Suppressor macrophage treated with lipopolysaccharide for 4 hours (primary cell): ENCODE measurements around the gene EFR3B.
"Not testable (repeated sequence)": the region's sequence is repeated elsewhere in the genome, so short reads cannot be mapped to it uniquely, and the experiment has no call there.

Experiments used
- DNase-seq: peaks from one replicate; pipeline ENCODE4 v3.0.0-alpha.2; 2020

The EFR3B gene

GRCh38 chr2:25041928-25042320, at the start of gene EFR3B:
Gene EFR3B (plus strand): TSS chr2:25042076. CDS start chr2:25042313, 237 bp downstream.
- peak; percentile 96 for DNase-seq

GRCh38 chr2:24993406-24994145, 48.3 kb upstream of the EFR3B start:
- no peak for DNase-seq

DNA sequence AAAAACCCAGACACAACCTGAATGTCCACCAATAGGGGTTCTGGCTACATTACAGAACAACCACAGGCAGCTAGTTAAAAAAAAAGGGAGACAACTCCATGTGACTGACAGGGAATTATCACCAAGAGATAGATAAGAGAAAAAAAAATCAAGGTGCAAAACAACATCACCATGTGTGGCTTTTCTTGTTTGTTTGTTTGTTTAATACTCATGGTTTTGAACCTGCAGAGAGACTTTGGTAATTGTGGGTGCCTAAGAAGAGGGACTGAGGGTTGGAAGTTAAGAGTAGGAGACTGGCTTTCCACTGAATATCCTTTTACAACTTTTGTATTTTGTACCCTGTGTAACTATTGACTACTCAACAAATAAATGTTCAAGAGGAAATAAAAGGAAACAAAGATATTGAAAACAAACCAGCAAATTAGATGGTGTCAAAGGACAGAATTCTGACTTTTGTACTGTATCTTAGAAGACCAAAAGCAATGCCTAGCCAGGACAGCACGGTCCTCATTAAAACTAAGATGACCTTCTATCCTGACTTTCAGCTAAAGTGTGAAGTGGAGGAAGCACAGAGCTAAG, 47.6 kb upstream of the EFR3B start:
- no peak for DNase-seq

- not testable (repeated sequence) for DNase-seq
Observed at GRCh38 chr2:24999097-24999496, 42.8 kb upstream of the EFR3B start.

GRCh38 chr2:25000036-25000435, 41.8 kb upstream of the EFR3B start:
- no peak for DNase-seq

- DNase-seq: peak; percentile 21
Observed at GRCh38 chr2:25000503-25001324, 41.2 kb upstream of the EFR3B start.

DNA sequence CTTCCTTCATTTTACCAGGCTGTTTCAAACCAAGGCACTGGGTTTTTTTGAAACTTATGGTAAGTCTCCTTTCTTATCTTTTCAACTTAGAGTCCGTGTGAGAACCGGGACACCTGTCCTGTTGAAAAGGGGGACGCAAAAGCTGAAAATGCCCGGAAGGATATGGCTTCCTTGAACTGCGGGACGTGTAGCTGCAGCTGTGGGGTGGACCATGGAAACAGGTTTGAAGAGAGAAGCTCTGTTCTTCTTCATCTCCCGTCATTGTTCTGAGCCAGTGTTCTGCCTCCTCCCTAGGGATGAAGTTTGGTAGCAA, 40.6 kb upstream of the EFR3B start:
- no peak for DNase-seq

GRCh38 chr2:25002066-25002465, 39.8 kb upstream of the EFR3B start:
- no peak for DNase-seq

DNA sequence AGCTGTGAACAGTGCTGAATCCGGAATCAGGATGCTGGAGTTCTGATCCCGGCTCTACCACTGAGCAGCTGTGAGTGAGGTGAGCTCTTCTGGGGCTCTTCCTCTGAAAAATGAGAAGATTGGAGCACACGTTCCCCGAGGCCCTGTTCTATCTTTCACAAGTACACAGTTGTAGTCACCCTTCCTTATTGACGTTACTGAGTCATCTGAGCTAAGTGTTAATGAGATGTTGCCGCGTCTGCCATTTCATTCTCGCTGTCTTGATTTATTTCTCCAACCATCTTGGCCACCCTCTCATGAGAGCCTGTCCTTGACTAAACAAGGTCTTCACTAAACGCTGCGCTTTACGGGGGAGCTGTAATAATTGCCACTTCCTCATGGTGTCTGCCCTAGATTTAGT, 31.9 kb upstream of the EFR3B start:
- peak; percentile 40 for DNase-seq

DNA sequence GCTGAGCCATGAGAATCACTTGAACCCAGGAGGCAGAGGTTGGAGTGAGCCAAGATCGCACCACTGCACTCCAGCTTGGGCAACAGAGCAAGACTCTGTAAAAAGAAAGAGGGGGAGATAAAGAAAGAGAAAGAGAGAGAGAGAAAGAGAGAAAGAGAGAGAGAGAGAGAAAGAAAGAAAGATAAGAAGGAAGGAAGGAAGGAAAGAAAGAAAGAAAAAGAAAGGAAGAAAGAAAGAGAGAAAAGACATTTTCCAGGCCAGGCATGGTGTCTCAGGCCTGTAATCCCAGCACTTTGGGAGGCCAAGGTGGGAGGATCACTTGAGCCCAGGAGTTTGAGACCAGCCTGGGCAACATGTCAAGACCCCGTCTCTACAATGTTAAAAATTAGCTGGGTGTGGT, 30.5 kb upstream of the EFR3B start:
- DNase-seq: not testable (repeated sequence)

DNA sequence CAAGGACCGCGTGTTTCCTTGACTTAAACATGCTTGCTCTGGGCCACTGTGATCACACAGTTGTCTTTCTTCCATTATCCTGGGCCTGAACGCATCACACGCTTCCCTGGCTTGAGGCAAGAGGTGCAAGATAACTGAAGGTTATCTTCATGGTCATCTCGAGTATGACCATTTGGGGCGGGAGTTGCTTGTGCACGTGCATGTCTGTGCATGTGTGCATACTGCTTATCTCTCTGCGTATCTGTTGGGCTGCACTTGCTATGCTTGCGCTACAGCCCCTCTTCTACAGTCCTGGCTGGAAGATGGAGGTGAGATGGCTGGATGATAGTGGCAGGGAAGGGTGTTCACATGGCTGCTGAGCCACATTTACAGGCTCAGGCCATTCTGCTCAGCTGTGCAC, 27.2 kb upstream of the EFR3B start:
- no peak for DNase-seq

DNA sequence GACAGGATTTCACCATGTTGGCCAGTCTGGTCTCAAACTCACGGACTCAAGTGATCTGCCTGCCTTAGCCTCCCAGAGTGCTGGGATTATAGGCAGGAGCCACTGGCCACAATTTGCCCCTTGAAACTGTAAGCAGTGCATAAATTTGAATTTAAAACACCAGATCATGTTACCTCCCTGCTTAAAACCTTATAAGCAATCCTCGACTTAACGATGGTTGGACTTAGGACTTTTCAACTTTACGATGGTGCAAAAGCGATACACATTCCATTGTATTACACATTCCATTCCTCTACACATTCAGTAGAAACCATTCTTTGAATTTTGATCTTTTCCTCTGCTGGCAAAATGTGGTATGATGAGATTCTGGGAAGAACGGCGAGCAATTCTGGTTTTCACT, 23.2 kb upstream of the EFR3B start:
- no peak for DNase-seq

DNA sequence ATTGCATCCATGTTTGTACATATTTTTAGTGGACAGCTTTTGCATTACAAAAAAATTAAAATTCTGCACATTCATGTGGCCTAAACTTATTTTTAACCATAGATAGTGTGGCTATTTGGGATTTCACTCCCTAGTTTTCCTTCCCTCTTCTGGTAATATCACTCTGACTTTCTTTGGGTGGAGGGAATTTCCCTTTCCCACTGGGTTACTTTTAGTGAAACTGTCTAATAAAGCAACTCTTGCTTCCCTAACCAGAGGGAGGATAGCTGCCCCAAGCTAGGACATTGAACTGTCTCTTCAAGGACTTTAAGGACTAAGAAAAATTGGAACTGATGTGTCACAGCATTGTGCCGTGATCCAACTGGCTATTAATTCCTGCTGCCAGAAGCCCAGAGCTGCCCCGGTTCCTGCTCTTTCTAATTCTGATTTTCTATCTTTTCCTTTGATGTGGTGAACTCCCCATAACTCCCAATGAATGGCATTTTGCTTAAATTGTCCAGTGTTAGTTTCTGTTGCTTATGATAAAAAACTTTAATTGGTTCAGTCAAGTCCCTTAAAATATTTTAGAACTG, 20.0 kb upstream of the EFR3B start:
- DNase-seq: peak; percentile 78

DNA sequence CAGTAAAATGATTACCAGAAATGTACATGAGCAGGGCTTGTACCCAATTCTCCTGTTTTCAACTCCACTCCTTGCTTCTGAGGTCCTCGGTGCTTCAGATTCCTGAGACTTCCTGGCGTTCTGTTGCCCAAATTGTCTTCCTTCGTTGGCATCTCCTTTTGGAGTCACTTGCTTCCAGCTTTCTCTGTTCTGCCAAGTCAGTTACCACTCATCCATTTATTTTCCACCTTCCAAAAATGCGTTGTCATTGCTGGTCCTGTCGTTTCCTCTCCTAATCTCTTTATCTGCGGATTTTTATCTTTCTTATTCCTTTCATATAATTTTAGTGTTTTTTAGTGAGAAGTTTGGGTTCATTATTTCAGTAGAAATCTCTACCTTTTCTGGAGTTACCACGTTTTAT, 18.5 kb upstream of the EFR3B start:
- no peak for DNase-seq

- no peak for DNase-seq
Observed at GRCh38 chr2:25025229-25026007, 16.5 kb upstream of the EFR3B start.

- no peak for DNase-seq
Observed at GRCh38 chr2:25026008-25026530, 15.8 kb upstream of the EFR3B start.

- DNase-seq: no peak
Observed at GRCh38 chr2:25029183-25029554, 12.7 kb upstream of the EFR3B start.

DNA sequence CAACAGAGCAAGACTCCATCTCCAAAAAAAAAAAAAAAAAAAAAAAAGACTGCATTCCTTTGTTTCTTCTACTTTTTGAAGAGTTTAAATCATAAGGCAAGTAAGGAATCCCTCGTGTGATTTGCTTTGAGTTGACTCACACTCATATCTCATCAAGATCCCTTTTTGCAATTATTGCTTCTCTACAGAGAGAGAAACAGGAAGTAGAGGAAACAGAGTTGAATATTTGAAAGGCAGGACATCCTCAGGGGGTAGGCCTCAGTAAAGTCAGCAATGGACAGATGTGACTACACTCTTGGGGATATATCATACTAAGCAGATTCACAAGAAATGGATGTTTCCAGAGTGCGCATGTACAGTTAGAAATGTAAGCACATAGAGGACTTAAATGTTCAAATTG, 11.2 kb upstream of the EFR3B start:
- peak; percentile 81 for DNase-seq

DNA sequence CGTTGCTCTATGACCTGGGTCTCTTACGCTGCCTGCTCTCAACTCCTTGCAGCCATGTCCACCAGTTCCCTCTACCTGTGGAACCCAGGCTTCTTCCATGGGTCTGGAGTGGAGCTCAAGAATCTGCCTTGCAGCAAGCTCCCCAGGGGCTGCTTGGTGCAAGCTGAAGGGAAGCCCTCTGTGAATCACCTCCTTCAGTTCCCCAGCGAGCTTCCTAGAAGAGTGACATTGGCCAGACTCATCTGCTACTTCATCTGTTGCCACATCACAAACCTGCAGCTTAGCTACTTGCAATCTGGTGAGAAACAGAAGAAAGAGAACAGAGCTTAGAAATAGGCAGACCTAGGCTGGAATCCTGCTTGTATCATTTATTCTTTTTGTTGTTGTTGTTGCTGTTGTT, 9.8 kb upstream of the EFR3B start:
- DNase-seq: peak; percentile 83

DNA sequence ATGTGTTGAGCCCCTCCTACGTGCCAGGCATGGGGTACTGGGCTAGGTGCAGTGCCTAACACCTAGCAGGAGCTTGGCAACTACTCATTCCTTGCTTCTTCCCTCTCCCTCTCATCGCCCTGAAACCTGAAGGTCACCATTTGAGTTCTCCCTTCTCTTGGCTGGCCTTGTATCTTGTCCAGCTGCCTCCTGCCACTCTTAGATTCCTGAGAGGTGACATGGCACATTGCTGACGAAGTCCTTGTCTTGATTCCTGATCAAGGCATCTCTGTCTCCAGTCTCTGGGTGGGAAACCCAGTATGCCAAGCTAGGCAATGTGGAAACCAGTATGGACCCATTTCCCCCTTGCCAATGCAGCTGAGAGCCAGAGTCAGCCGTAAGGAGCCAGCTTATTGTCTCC, 9.0 kb upstream of the EFR3B start:
- no peak for DNase-seq

DNA sequence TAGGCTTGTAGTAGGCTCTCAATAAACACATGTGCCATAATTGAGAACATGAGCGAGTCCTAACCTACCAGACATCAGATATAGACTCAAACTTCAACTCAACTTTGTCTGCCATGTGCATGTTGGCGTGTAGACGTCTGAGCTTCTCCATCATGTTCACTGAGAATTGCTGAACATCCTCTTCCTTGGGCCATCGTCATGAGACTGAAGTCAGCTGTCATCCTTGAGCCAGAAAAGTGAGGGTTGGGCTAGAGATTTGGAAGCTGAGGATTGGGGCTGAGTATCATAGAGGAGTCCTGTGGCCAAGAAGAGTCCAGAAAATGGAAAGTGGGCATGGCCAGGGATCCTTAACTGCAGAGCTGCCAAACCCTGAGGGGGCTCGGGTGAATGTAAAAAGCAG, 7.8 kb upstream of the EFR3B start:
- DNase-seq: no peak

GRCh38 chr2:25035537-25036220, 6.2 kb upstream of the EFR3B start:
- no peak for DNase-seq
